ENCODE data around the gene C1orf21.

The C1orf21 gene

DNA sequence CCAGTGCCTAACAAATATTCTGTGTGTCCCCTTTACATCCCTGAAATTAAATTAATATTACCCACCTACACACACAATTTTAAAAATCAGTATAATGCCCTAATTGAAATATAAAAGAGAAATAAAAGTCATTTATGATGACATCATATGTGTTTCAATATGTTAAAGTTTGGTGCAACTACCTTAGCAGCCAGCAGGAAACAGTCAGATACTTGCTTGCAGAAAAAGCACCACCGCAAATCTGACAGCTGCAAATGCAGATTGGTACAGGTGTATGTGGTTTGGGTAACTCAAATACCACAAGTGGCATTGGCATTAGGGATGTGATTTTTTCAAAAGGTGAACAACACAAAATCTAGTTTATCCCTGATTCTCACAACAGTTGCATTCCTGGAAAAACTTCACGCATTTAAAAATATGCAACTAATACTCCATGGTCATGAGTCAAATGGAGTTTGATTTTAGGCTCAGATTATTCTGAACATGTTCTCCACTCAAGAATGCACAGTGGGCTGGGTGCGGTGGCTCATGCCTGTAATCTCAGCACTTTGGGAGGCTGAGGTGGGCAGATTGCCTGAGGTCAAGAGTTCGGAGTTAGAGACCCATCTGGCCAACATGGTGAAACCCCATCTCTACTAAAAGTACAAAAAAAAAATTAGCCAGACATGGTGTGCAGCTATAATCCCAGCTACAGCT is 261.5 kb downstream of the C1orf21 start:
- H3K4me2 ChIP-seq (ENCODE audit: low read length) = no peak overlapping the region
- no peaks in the 10 kb centered on the region for H3K9me3 ChIP-seq (ENCODE audit: low read length)
- H2AFZ ChIP-seq (ENCODE audit: low read length) = no peak overlapping the region
- H3K4me3 ChIP-seq (ENCODE audit: low read depth, low read length, poor library complexity, severe bottlenecking) = no peak overlapping the region
- no peak overlapping the region for H3K9ac ChIP-seq (ENCODE audit: low read length)
- H4K20me1 ChIP-seq (ENCODE audit: insufficient read depth, low read length) = no peaks in the 10 kb centered on the region
- no peak overlapping the region for H3K27ac ChIP-seq (ENCODE audit: low read depth, low read length, poor library complexity, severe bottlenecking)
- no peaks in the 10 kb centered on the region for H3K36me3 ChIP-seq (ENCODE audit: insufficient read depth, low read length)
- no peaks in the 10 kb centered on the region for H3K79me2 ChIP-seq (ENCODE audit: insufficient read depth, low read length)
- peaks cover 4% of the 10 kb centered on the region; the same call in 1 of the 2 replicates for H3K27me3 ChIP-seq (ENCODE audit: insufficient read depth, low read length)
- no peaks in the 10 kb centered on the region for H3K9me2 ChIP-seq (ENCODE audit: low read depth, low read length)
- H3F3A ChIP-seq (ENCODE audit: insufficient read depth, low read length) = no peaks in the 10 kb centered on the region
- TF ChIP-seq, protein P1, sequence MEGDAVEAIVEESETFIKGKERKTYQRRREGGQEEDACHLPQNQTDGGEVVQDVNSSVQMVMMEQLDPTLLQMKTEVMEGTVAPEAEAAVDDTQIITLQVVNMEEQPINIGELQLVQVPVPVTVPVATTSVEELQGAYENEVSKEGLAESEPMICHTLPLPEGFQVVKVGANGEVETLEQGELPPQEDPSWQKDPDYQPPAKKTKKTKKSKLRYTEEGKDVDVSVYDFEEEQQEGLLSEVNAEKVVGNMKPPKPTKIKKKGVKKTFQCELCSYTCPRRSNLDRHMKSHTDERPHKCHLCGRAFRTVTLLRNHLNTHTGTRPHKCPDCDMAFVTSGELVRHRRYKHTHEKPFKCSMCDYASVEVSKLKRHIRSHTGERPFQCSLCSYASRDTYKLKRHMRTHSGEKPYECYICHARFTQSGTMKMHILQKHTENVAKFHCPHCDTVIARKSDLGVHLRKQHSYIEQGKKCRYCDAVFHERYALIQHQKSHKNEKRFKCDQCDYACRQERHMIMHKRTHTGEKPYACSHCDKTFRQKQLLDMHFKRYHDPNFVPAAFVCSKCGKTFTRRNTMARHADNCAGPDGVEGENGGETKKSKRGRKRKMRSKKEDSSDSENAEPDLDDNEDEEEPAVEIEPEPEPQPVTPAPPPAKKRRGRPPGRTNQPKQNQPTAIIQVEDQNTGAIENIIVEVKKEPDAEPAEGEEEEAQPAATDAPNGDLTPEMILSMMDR (IDR thresholded peaks at IDR 0.05; ENCODE audit: low read length) = no peak
- no peak for TF ChIP-seq EZH2 (IDR thresholded peaks at IDR 0.05; ENCODE audit: borderline replicate concordance, low read length)
- no peaks in the 10 kb centered on the region for H3K4me1 ChIP-seq (ENCODE audit: insufficient read depth, low read length, severe bottlenecking)

DNA sequence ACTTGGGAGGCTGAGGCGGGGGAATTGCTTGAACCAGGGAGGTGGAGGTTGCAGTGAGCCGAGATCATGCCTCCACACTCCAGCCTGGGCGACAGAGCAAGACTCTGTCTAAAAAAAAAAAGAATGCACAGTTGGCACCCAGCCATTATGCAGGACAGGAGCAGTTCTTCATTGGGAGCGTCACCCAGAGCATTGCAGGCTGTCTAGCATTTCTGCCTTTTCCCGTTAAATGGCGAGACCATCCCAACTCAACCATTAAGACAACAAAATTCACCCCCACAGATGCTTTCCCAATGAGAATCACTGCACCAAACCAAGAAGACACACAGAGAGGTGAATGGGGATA is 262.0 kb downstream of the C1orf21 start:
- no peak overlapping the region for H3K4me2 ChIP-seq (ENCODE audit: low read length)
- H3K27me3 ChIP-seq (ENCODE audit: insufficient read depth, low read length) = peaks cover 4% of the 10 kb centered on the region; the same call in 1 of the 2 replicates
- H3K4me1 ChIP-seq (ENCODE audit: insufficient read depth, low read length, severe bottlenecking) = no peaks in the 10 kb centered on the region
- H4K20me1 ChIP-seq (ENCODE audit: insufficient read depth, low read length) = no peaks in the 10 kb centered on the region
- H3F3A ChIP-seq (ENCODE audit: insufficient read depth, low read length) = no peaks in the 10 kb centered on the region
- H3K27ac ChIP-seq (ENCODE audit: low read depth, low read length, poor library complexity, severe bottlenecking) = no peak overlapping the region
- H3K9ac ChIP-seq (ENCODE audit: low read length) = no peak overlapping the region
- no peaks in the 10 kb centered on the region for H3K9me2 ChIP-seq (ENCODE audit: low read depth, low read length)
- no peak overlapping the region for H2AFZ ChIP-seq (ENCODE audit: low read length)
- no peaks in the 10 kb centered on the region for H3K79me2 ChIP-seq (ENCODE audit: insufficient read depth, low read length)
- no peak overlapping the region for H3K4me3 ChIP-seq (ENCODE audit: low read depth, low read length, poor library complexity, severe bottlenecking)
- H3K9me3 ChIP-seq (ENCODE audit: low read length) = no peaks in the 10 kb centered on the region
- no peaks in the 10 kb centered on the region for H3K36me3 ChIP-seq (ENCODE audit: insufficient read depth, low read length)
- TF ChIP-seq, protein P1 (IDR thresholded peaks at IDR 0.05; ENCODE audit: low read length) = no peak
- TF ChIP-seq EZH2 (IDR thresholded peaks at IDR 0.05; ENCODE audit: borderline replicate concordance, low read length) = no peak

DNA sequence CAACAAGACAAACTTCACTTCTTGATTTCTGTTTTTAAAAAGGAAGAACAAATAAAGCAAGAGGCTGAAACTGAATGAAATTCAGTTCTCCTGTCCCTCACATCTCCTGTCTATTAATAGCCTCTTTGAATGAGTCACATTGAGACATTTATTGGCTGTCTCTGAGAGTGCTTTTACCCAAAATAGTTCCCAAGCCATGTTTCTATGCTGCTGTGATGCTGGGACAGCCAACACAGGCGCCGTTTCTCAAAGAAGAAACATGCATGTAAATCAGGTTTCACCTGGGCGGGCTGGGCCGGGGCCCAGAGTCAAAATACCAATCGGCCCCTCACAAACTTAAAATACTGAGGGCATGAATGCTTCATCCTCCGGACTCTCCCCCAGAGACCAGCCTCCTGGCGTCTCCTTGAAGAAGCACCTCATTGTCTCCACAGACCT is 262.6 kb downstream of the C1orf21 start:
- H3K4me2 ChIP-seq (ENCODE audit: low read length) = no peak overlapping the region
- no peak overlapping the region for H2AFZ ChIP-seq (ENCODE audit: low read length)
- H3K79me2 ChIP-seq (ENCODE audit: insufficient read depth, low read length) = no peaks in the 10 kb centered on the region
- no peaks in the 10 kb centered on the region for H4K20me1 ChIP-seq (ENCODE audit: insufficient read depth, low read length)
- H3K9me3 ChIP-seq (ENCODE audit: low read length) = no peaks in the 10 kb centered on the region
- TF ChIP-seq EZH2 (IDR thresholded peaks at IDR 0.05; ENCODE audit: borderline replicate concordance, low read length) = no peak
- TF ChIP-seq, protein P1 (IDR thresholded peaks at IDR 0.05; ENCODE audit: low read length) = no peak
- no peak overlapping the region for H3K27ac ChIP-seq (ENCODE audit: low read depth, low read length, poor library complexity, severe bottlenecking)
- no peaks in the 10 kb centered on the region for H3F3A ChIP-seq (ENCODE audit: insufficient read depth, low read length)
- peaks cover 4% of the 10 kb centered on the region; the same call in 1 of the 2 replicates for H3K27me3 ChIP-seq (ENCODE audit: insufficient read depth, low read length)
- H3K9ac ChIP-seq (ENCODE audit: low read length) = no peak overlapping the region
- no peak overlapping the region for H3K4me3 ChIP-seq (ENCODE audit: low read depth, low read length, poor library complexity, severe bottlenecking)
- no peaks in the 10 kb centered on the region for H3K4me1 ChIP-seq (ENCODE audit: insufficient read depth, low read length, severe bottlenecking)
- H3K9me2 ChIP-seq (ENCODE audit: low read depth, low read length) = no peaks in the 10 kb centered on the region
- no peaks in the 10 kb centered on the region for H3K36me3 ChIP-seq (ENCODE audit: insufficient read depth, low read length)
